ENCODE results near the gene CEP83. TPM values are rescaled to one million over a fixed set of nuclear protein-coding genes. Genes with fewer than 3 reads are reported as not detected.
"Not testable (repeated sequence)": the region's sequence is repeated elsewhere in the genome, so short reads cannot be mapped to it uniquely, and the experiment has no call there.

The CEP83 gene
- total RNA-seq, 1 experiment from 2014 or later: 19.2 TPM

GRCh38 chr12:94396014-94396413 is 63.7 kb downstream of the CEP83 start:
- not testable (repeated sequence) for H3K9me2 ChIP-seq (ENCODE audit: insufficient read depth); BruUV-seq (replicated peaks); H3K9me3 ChIP-seq (ENCODE audit: control insufficient read depth in 1 of 2, insufficient read depth in 1 of 2, low read depth in 1 of 2, low read length in 2 of 2)

GRCh38 chr12:94390130-94390485 is 69.6 kb downstream of the CEP83 start:
- peaks cover 0 to 7% of the 10 kb centered on the region in 2 experiments; a peak in 1 of 4 replicates for H3K36me3 ChIP-seq (ENCODE audit: control insufficient read depth in 1 of 2, insufficient read depth in 2 of 2, low read length in 2 of 2)
- POLR2A ChIA-PET: no interaction called here
- H3K4me3 ChIP-seq (replicated peaks in 1 of 2; ENCODE audit: low read depth in 1 of 2, low read length in 2 of 2): no peak overlapping the region
- RAD21 ChIA-PET (ENCODE audit: low non-redundant PET in 1 of 2, low total read pairs in 2 of 2, uncharacterized antibody in 2 of 2, unreplicated experiment in 2 of 2): no interaction called here
- DNase-seq (ENCODE audit: low read depth, low spot score) (no peak), ATAC-seq (no peak)
- H3K4me2 ChIP-seq (ENCODE audit: low read length): no peak overlapping the region
- intact Hi-C loops (cut with micrococcal nuclease): no loop called here
- no TSS peak for BruUV-seq (replicated peaks)
- H2AFZ ChIP-seq (ENCODE audit: low read depth, low read length, poor library complexity, severe bottlenecking): no peak overlapping the region
- peaks cover 8% of the 10 kb centered on the region for H3K79me2 ChIP-seq (ENCODE audit: insufficient read depth, low read length)
- H3K9me2 ChIP-seq (ENCODE audit: insufficient read depth): no peaks in the 10 kb centered on the region
- peaks cover 0 to 17% of the 10 kb centered on the region in 2 experiments; a peak in 2 of 4 replicates for H3K4me1 ChIP-seq (ENCODE audit: control insufficient read depth in 1 of 2, insufficient read depth in 2 of 2, low read length in 2 of 2)
- H3K27ac ChIP-seq (ENCODE audit: low read depth, low read length): no peak overlapping the region
- H3K27me3 ChIP-seq (ENCODE audit: insufficient read depth, low read length): no peaks in the 10 kb centered on the region
- H4K20me1 ChIP-seq (ENCODE audit: insufficient read depth): no peaks in the 10 kb centered on the region
- CTCF ChIA-PET: no interaction called here
- no peak overlapping the region for H3K9ac ChIP-seq (ENCODE audit: low read length)
- no peaks in the 10 kb centered on the region for H3K9me3 ChIP-seq (ENCODE audit: control insufficient read depth in 1 of 2, insufficient read depth in 1 of 2, low read depth in 1 of 2, low read length in 2 of 2)
- no peak for TF ChIP-seq REST (IDR thresholded peaks at IDR 0.05; ENCODE audit: low read depth)
- TF ChIP-seq CBX3 (IDR thresholded peaks at IDR 0.05; ENCODE audit: low read depth): no peak
- TF ChIP-seq FOSL1 (IDR thresholded peaks at IDR 0.05; ENCODE audit: low read depth): no peak

More at GRCh38 chr12:94396014-94396413, 63.7 kb downstream of the CEP83 start:
- H3K4me1 ChIP-seq (ENCODE audit: control insufficient read depth in 1 of 2, insufficient read depth in 2 of 2, low read length in 2 of 2); ATAC-seq; RAD21 ChIA-PET (ENCODE audit: low non-redundant PET in 1 of 2, low total read pairs in 2 of 2, uncharacterized antibody in 2 of 2, unreplicated experiment in 2 of 2); H3K9ac ChIP-seq (ENCODE audit: low read length); H4K20me1 ChIP-seq (ENCODE audit: insufficient read depth); POLR2A ChIA-PET; DNase-seq (ENCODE audit: low read depth, low spot score); H3K27ac ChIP-seq (ENCODE audit: low read depth, low read length); H3K4me2 ChIP-seq (ENCODE audit: low read length); CTCF ChIA-PET; H2AFZ ChIP-seq (ENCODE audit: low read depth, low read length, poor library complexity, severe bottlenecking); H3K79me2 ChIP-seq (ENCODE audit: insufficient read depth, low read length); H3K27me3 ChIP-seq (ENCODE audit: insufficient read depth, low read length); intact Hi-C loops (cut with micrococcal nuclease); H3K4me3 ChIP-seq (replicated peaks in 1 of 2; ENCODE audit: low read depth in 1 of 2, low read length in 2 of 2): not testable (repeated sequence)
- peaks cover 0 to 12% of the 10 kb centered on the region in 2 experiments; a peak in 1 of 4 replicates for H3K36me3 ChIP-seq (ENCODE audit: control insufficient read depth in 1 of 2, insufficient read depth in 2 of 2, low read length in 2 of 2)

- BruUV-seq (replicated peaks); POLR2A ChIA-PET; H3K79me2 ChIP-seq (ENCODE audit: insufficient read depth, low read length); ATAC-seq; H2AFZ ChIP-seq (ENCODE audit: low read depth, low read length, poor library complexity, severe bottlenecking); H3K27ac ChIP-seq (ENCODE audit: low read depth, low read length); H3K9me2 ChIP-seq (ENCODE audit: insufficient read depth); H3K9ac ChIP-seq (ENCODE audit: low read length); H3K27me3 ChIP-seq (ENCODE audit: insufficient read depth, low read length); CTCF ChIA-PET; H4K20me1 ChIP-seq (ENCODE audit: insufficient read depth); intact Hi-C loops (cut with micrococcal nuclease); H3K9me3 ChIP-seq (ENCODE audit: control insufficient read depth in 1 of 2, insufficient read depth in 1 of 2, low read depth in 1 of 2, low read length in 2 of 2); H3K4me3 ChIP-seq (replicated peaks in 1 of 2; ENCODE audit: low read depth in 1 of 2, low read length in 2 of 2); DNase-seq (ENCODE audit: low read depth, low spot score); RAD21 ChIA-PET (ENCODE audit: low non-redundant PET in 1 of 2, low total read pairs in 2 of 2, uncharacterized antibody in 2 of 2, unreplicated experiment in 2 of 2): not testable (repeated sequence)
- Histone ChIP-seq H3K4me1 (ENCODE audit: control insufficient read depth in 1 of 2, insufficient read depth in 2 of 2, low read length in 2 of 2) (peaks cover 0 to 17% of the 10 kb centered on the region in 2 experiments; a peak in 2 of 4 replicates), H3K4me2 (ENCODE audit: low read length) (0 out of 2 replicates have a peak overlapping the region, but pooled peaks have one; percentile 35), H3K36me3 (ENCODE audit: control insufficient read depth in 1 of 2, insufficient read depth in 2 of 2, low read length in 2 of 2) (peaks cover 0 to 12% of the 10 kb centered on the region in 2 experiments; a peak in 1 of 4 replicates)
Measured at GRCh38 chr12:94389482-94390129, 70.1 kb downstream of the CEP83 start.

Data from HCT116 (cell line).